GM19372 (cell line): ENCODE measurements around the gene ZAP70.

Experiments used
- ATAC-seq: cut with Tn5 transposase; IDR thresholded peaks from one replicate; pipeline ENCODE4 v1.9.1; 2021; ENCODE audit warnings: mild to moderate bottlenecking, low read depth, moderate library complexity; ENCODE audit not compliant: unreplicated experiment

The ZAP70 gene

GRCh38 chr2:97715951-97716694, 2.7 kb downstream of the ZAP70 start:
- ATAC-seq: no peak

GRCh38 chr2:97716695-97717612, 3.6 kb downstream of the ZAP70 start:
- no peak for ATAC-seq

GRCh38 chr2:97717613-97717995, 4.2 kb downstream of the ZAP70 start:
- no peak for ATAC-seq

GRCh38 chr2:97718051-97718882, 4.9 kb downstream of the ZAP70 start:
- peak; percentile 74 for ATAC-seq

GRCh38 chr2:97718942-97719341, 5.6 kb downstream of the ZAP70 start:
- no peak for ATAC-seq

GRCh38 chr2:97719362-97720155, 6.2 kb downstream of the ZAP70 start:
- ATAC-seq: no peak

- no peak for ATAC-seq
These were observed 7.4 kb downstream of the ZAP70 start for GRCh38 chr2:97720746-97721145.

GRCh38 chr2:97722227-97722626, 8.9 kb downstream of the ZAP70 start:
- no peak for ATAC-seq

GRCh38 chr2:97723156-97724072, 10.0 kb downstream of the ZAP70 start:
- ATAC-seq: no peak

GRCh38 chr2:97724073-97724410, 10.7 kb downstream of the ZAP70 start:
- ATAC-seq: no peak

GRCh38 chr2:97724501-97724900, 11.1 kb downstream of the ZAP70 start:
- ATAC-seq: no peak

GRCh38 chr2:97724946-97725688, 11.7 kb downstream of the ZAP70 start:
- ATAC-seq: no peak

GRCh38 chr2:97726261-97727064, 13.1 kb downstream of the ZAP70 start:
- ATAC-seq: no peak

- no peak for ATAC-seq
These were observed 13.9 kb downstream of the ZAP70 start for GRCh38 chr2:97727296-97727695.

GRCh38 chr2:97728091-97728731, 14.8 kb downstream of the ZAP70 start:
- no peak for ATAC-seq

GRCh38 chr2:97730245-97730644, 16.9 kb downstream of the ZAP70 start:
- ATAC-seq: no peak
